IMR-90 (cell line): ENCODE data around the gene SYNGR2. TPM values are rescaled to one million over a fixed set of nuclear protein-coding genes. Genes with fewer than 3 reads are reported as not detected.
A peak's percentile ranks its signal among the peaks of the same experiment; 100 is the strongest.

Source experiments
- ATAC-seq: fragments of 200-7000 bp; cut with Tn5 transposase; 2 replicates; pipeline ENCODE4 v1.9.1; 2020; ENCODE audit warnings: low read depth, mild to moderate bottlenecking, moderate library complexity
- BruUV-seq: library from RNA; stranded (reverse); fragments of 400-500 nt; replicated peaks from 2 replicates; lab custom pipeline; 2021; lab: Mats Ljungman, UMichigan
- CTCF ChIA-PET: fragments of 300-600 bp; formaldehyde crosslinking; extraction: SDS; loops from one replicate; lab custom pipeline; 2021; ENCODE audit warnings: antibody characterized with exemption; lab: Yijun Ruan, JAX
- POLR2A ChIA-PET: fragments of 300-600 bp; sonication (Branson Sonifier 250); formaldehyde crosslinking; loops from one replicate; lab custom pipeline; 2022; ENCODE audit warnings: antibody characterized with exemption; ENCODE audit not compliant: unreplicated experiment; lab: Charles Lee
- DNase-seq: peaks from one replicate; pipeline ENCODE4 v3.0.0; 2013
- H2AFZ ChIP-seq: replicated peaks from 2 replicates; pipeline ENCODE3; 2013; ENCODE audit warnings: low read length, mild to moderate bottlenecking; ENCODE audit not compliant: poor library complexity
- H2AK5ac ChIP-seq: 2 replicates; pipeline ENCODE4 v1.6.1; 2013; ENCODE audit warnings: low read depth, low read length, inconsistent platforms
- H2AK9ac ChIP-seq: replicated peaks from 2 replicates; pipeline ENCODE3; 2013; ENCODE audit warnings: mild to moderate bottlenecking, low read depth, low read length, moderate library complexity; ENCODE audit not compliant: poor library complexity
- H2BK120ac ChIP-seq: 2 replicates; pipeline ENCODE4 v1.6.1; 2013; ENCODE audit warnings: low read depth, low read length, inconsistent platforms
- H2BK15ac ChIP-seq: 3 replicates; pipeline ENCODE4 v1.6.1; 2013; ENCODE audit warnings: low read depth, low read length, inconsistent platforms
- H2BK20ac ChIP-seq: 2 replicates; pipeline ENCODE4 v1.6.1; 2013; ENCODE audit warnings: low read depth, mild to moderate bottlenecking, inconsistent platforms, low read length, moderate library complexity
- H2BK5ac ChIP-seq: 2 replicates; pipeline ENCODE4 v1.6.1; 2013; ENCODE audit warnings: mild to moderate bottlenecking, low read depth, low read length, inconsistent platforms; ENCODE audit not compliant: poor library complexity, severe bottlenecking
- H3K14ac ChIP-seq: replicated peaks from 2 replicates; pipeline ENCODE4 v1.6.1; 2013; ENCODE audit warnings: low read depth, low read length, inconsistent platforms
- H3K18ac ChIP-seq: 2 replicates; pipeline ENCODE4 v1.6.1; 2013; ENCODE audit warnings: low read depth, low read length, control low read depth
- H3K23ac ChIP-seq: 2 replicates; pipeline ENCODE4 v1.6.1; 2013; ENCODE audit warnings: low read depth, low read length, inconsistent platforms
- H3K27ac ChIP-seq: 2 replicates; pipeline ENCODE4 v1.5.1; 2013; ENCODE audit warnings: mild to moderate bottlenecking, control low read depth, low read length; ENCODE audit not compliant: insufficient read depth
- H3K27me3 ChIP-seq: 2 replicates; pipeline ENCODE4 v1.6.1; 2013; ENCODE audit warnings: low read length; ENCODE audit not compliant: control insufficient read depth, insufficient read depth
- H3K36me3 ChIP-seq: 2 replicates; pipeline ENCODE4 v1.6.1; 2013; ENCODE audit warnings: low read length, mixed read lengths; ENCODE audit not compliant: control insufficient read depth, insufficient read depth
- H3K4ac ChIP-seq: 2 replicates; pipeline ENCODE4 v1.6.1; 2013; ENCODE audit warnings: low read depth, low read length, inconsistent platforms
- H3K4me1 ChIP-seq: 2 replicates; pipeline ENCODE4 v1.6.1; 2013; ENCODE audit warnings: low read length, mixed read lengths; ENCODE audit not compliant: control insufficient read depth, insufficient read depth
- H3K4me2 ChIP-seq: 2 replicates; pipeline ENCODE4 v1.6.1; 2013; ENCODE audit warnings: low read depth, mild to moderate bottlenecking, control low read depth, low read length, moderate library complexity
- H3K4me3 ChIP-seq: 2 replicates; pipeline ENCODE4 v1.5.1; 2013; ENCODE audit warnings: low read depth, mild to moderate bottlenecking, control low read depth, low read length, moderate library complexity; ENCODE audit not compliant: insufficient read depth
- H3K56ac ChIP-seq: 2 replicates; pipeline ENCODE4 v1.6.1; 2013; ENCODE audit warnings: low read length, inconsistent platforms; ENCODE audit not compliant: insufficient read depth; ENCODE audit errors: extremely low read depth
- H3K79me1 ChIP-seq, 2 experiments: 2 replicates each; pipeline ENCODE4 v1.6.1; 2013; ENCODE audit warnings: low read length in 2 of 2, inconsistent platforms in 1 of 2, low read depth in 1 of 2
- H3K9ac ChIP-seq: 2 replicates; pipeline ENCODE4 v1.6.1; 2013; ENCODE audit warnings: low read depth, low read length, control low read depth
- H3K9me1 ChIP-seq: 2 replicates; pipeline ENCODE4 v1.6.1; 2013; ENCODE audit warnings: low read length, inconsistent platforms; ENCODE audit not compliant: insufficient read depth
- H3K9me3 ChIP-seq: 2 replicates; pipeline ENCODE4 v1.6.1; 2013; ENCODE audit warnings: low read length; ENCODE audit not compliant: control insufficient read depth, insufficient read depth
- H4K20me1 ChIP-seq: 2 replicates; pipeline ENCODE4 v1.6.1; 2013; ENCODE audit warnings: low read length, inconsistent platforms; ENCODE audit not compliant: insufficient read depth
- H4K5ac ChIP-seq: 2 replicates; pipeline ENCODE4 v1.6.1; 2013; ENCODE audit warnings: mild to moderate bottlenecking, low read depth, low read length, control low read depth
- H4K8ac ChIP-seq, 2 experiments: 2 replicates each; pipeline ENCODE4 v1.6.1; 2013; ENCODE audit warnings: low read depth in 2 of 2, low read length in 2 of 2, control low read depth in 1 of 2, inconsistent platforms in 1 of 2
- H4K91ac ChIP-seq: 2 replicates; pipeline ENCODE4 v1.6.1; 2013; ENCODE audit warnings: low read depth, low read length, inconsistent platforms; ENCODE audit not compliant: insufficient read depth
- BHLHE40 ChIP-seq: fragments of 150-350 bp; IDR thresholded peaks from 2 replicates; pipeline ENCODE4 v1.6.1; 2016; ENCODE audit warnings: mild to moderate bottlenecking, low read depth, low read length
- ELK1 ChIP-seq: fragments of 150-350 bp; IDR thresholded peaks from 2 replicates; pipeline ENCODE4 v1.6.1; 2016; ENCODE audit warnings: low read depth, mild to moderate bottlenecking, low read length, moderate library complexity, borderline replicate concordance
- WGBS, 2 experiments: methylation state at CpG; one replicate each; pipeline versions ENCODE4 v1.1.5 to v1.1.7; 2013; ENCODE audit warnings: missing lambda C conversion rate in 2 of 2; ENCODE audit not compliant: insufficient read length in 1 of 2; ENCODE audit errors: extremely low coverage in 2 of 2; 5-methylcytosine and 5-hydroxymethylcytosine counted together
- dilution Hi-C: fragments of 300-500 bp; cut with HindIII; formaldehyde crosslinking; loops from one replicate; pipeline ENCODE4 v1.14.3; 2018; ENCODE audit warnings: low sequenced_read_pairs; ENCODE audit not compliant: unreplicated experiment
- in situ Hi-C: fragments of 300-500 bp; cut with MboI; formaldehyde crosslinking; loops from 3 replicates; pipeline ENCODE4 v1.14.3; 2019; ENCODE audit warnings: low sequenced_read_pairs, inconsistent platforms, mixed read lengths
- intact Hi-C: fragments of 100-400 bp; cut with micrococcal nuclease; formaldehyde crosslinking; loops from 2 replicates; pipeline ENCODE4 v1.10.0; 2022
- polyA plus RNA-seq, 3 experiments: library from polyadenylated mRNA; depleted of rRNA; stranded (reverse); fragments of >200 nt; gene quantifications; 2 replicates each; pipeline ENCODE4 v1.2.3, GENCODE V29; 2012; ENCODE audit warnings: low replicate concordance in 1 of 3
- total RNA-seq: library from RNA; depleted of rRNA; stranded (reverse); fragments of >200 nt; gene quantifications from 2 replicates; pipeline ENCODE4 v1.2.3, GENCODE V29; 2012

The SYNGR2 gene
- total and polyA plus RNA-seq, 2 of the 4 experiments (the other 2 are of a cell fraction) = 11.1 to 63.1 TPM

DNA sequence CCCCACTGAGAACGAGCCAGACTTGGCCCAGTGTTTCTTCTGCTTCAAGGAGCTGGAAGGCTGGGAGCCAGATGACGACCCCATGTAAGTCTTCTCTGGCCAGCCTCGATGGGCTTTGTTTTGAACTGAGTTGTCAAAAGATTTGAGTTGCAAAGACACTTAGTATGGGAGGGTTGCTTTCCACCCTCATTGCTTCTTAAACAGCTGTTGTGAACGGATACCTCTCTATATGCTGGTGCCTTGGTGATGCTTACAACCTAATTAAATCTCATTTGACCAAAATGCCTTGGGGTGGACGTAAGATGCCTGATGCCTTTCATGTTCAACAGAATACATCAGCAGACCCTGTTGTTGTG is 46.3 kb downstream of the SYNGR2 start:
- Histone ChIP-seq H3K14ac (peak overlapping the region; percentile 10), H3K56ac (peak overlapping the region; percentile 48), H3K36me3 (no peaks in the 10 kb centered on the region; the same call in 1 of the 2 replicates), H3K79me1 (peaks cover 6 to 23% of the 10 kb centered on the region in 2 experiments), H3K4me2 (peak overlapping the region; percentile 96), H3K9me3 (no peaks in the 10 kb centered on the region), H3K9me1 (0 out of 2 replicates have a peak, but pooled peaks cover 2% of the 10 kb centered on the region), H4K8ac (peak overlapping the region; percentile 31 to 46; a peak in 3 of 4 replicates), H3K27ac (peak overlapping the region; percentile 60; the same call in 1 of the 2 replicates), H2BK15ac (no peak overlapping the region), H2BK20ac (no peak overlapping the region), H2AK9ac (peak overlapping the region; percentile 83), H3K4ac (peak overlapping the region; percentile 44), H3K4me1 (0 out of 2 replicates have a peak, but pooled peaks cover 1% of the 10 kb centered on the region), H4K91ac (peak overlapping the region; percentile 90), H3K23ac (peak overlapping the region; percentile 4; the same call in 1 of the 2 replicates), H3K27me3 (no peaks in the 10 kb centered on the region; the same call in 1 of the 2 replicates), H2BK5ac (peak overlapping the region; percentile 69), H2AK5ac (peak overlapping the region; percentile 5), H3K4me3 (peak overlapping the region; percentile 89), H3K9ac (peak overlapping the region; percentile 73; the same call in 1 of the 2 replicates), H4K5ac (no peak overlapping the region; the same call in 1 of the 2 replicates), H3K18ac (no peak overlapping the region), H2BK120ac (no peak overlapping the region), H2AFZ (peak overlapping the region; percentile 94), H4K20me1 (no peaks in the 10 kb centered on the region)
- POLR2A ChIA-PET = no interaction called here
- dilution Hi-C loops = no loop called here
- BruUV-seq = no TSS peak
- in situ Hi-C loops = no loop called here
- no peak for TF ChIP-seq ELK1
- TF ChIP-seq BHLHE40 = no peak
- CTCF ChIA-PET = interaction anchor here (0.7 kb wide), 1 partner anchor 8 kb away, joined by 3 read pairs; no protein-coding TSS in a partner anchor
- intact Hi-C loops = no loop called here
- DNase-seq (no peak), ATAC-seq (no peak)
- whole genome bisulfite sequencing, 2 experiments = no CpG with 5 or more reads among the region's 5 CpGs
